SK-N-SH treated with all-trans-retinoic acid at 6 μM for 48 hours (cell line): ENCODE data around the gene ZNF831.

Experiments
- ATAC-seq: fragments of 200-7000 bp; cut with Tn5 transposase; 3 replicates; pipeline ENCODE4 v1.9.1; 2020; ENCODE audit warnings: mild to moderate bottlenecking, moderate library complexity
- ARNTL ChIP-seq: fragments of 450-650 bp; formaldehyde crosslinking; IDR thresholded peaks from 2 replicates; pipeline ENCODE4 v1.5.0; 2020; ENCODE audit warnings: low read depth, mild to moderate bottlenecking, moderate library complexity, borderline replicate concordance
- BACH2 ChIP-seq: fragments of 250-450 bp; sonication (Bioruptor Pico); IDR thresholded peaks from 2 replicates; pipeline ENCODE4 v1.9.0; 2021; ENCODE audit warnings: mild to moderate bottlenecking, borderline replicate concordance
- CREB5 ChIP-seq: fragments of 250-450 bp; sonication (Bioruptor Pico); IDR thresholded peaks from 2 replicates; pipeline ENCODE4 v1.5.1; 2020; ENCODE audit warnings: low read depth, mild to moderate bottlenecking, moderate library complexity
- CSDC2 ChIP-seq: fragments of 250-450 bp; sonication (Bioruptor Pico); IDR thresholded peaks from 2 replicates; pipeline ENCODE4 v1.5.0; 2020; ENCODE audit warnings: mild to moderate bottlenecking, moderate library complexity
- CSRNP3 ChIP-seq: fragments of 250-450 bp; sonication (Bioruptor Pico); IDR thresholded peaks from 2 replicates; pipeline ENCODE4 v1.5.1; 2021; ENCODE audit warnings: mild to moderate bottlenecking, moderate library complexity
- ESRRG ChIP-seq: fragments of 250-450 bp; sonication (Bioruptor Pico); IDR thresholded peaks from 2 replicates; pipeline ENCODE4 v1.6.1; 2021; ENCODE audit warnings: mild to moderate bottlenecking
- GLIS3 ChIP-seq: fragments of 250-450 bp; sonication (Bioruptor Pico); IDR thresholded peaks from 2 replicates; pipeline ENCODE4 v1.5.0; 2020; ENCODE audit warnings: mild to moderate bottlenecking, moderate library complexity
- ISL1 ChIP-seq: fragments of 250-450 bp; sonication (Bioruptor Pico); IDR thresholded peaks from 2 replicates; pipeline ENCODE4 v2.1.2; 2022; ENCODE audit warnings: mild to moderate bottlenecking, moderate library complexity
- OSR1 ChIP-seq: fragments of 250-450 bp; sonication (Bioruptor Pico); IDR thresholded peaks from 2 replicates; pipeline ENCODE4 v1.8.0; 2022; ENCODE audit warnings: moderate library complexity, mild to moderate bottlenecking, inconsistent platforms
- POU6F1 ChIP-seq: fragments of 250-450 bp; sonication (Bioruptor Pico); IDR thresholded peaks from 2 replicates; pipeline ENCODE4 v1.8.0; 2021; ENCODE audit warnings: low read depth, mild to moderate bottlenecking, moderate library complexity, borderline replicate concordance
- PPARA ChIP-seq: fragments of 250-450 bp; sonication (Bioruptor Pico); IDR thresholded peaks from 2 replicates; pipeline ENCODE4 v1.5.0; 2020; ENCODE audit warnings: mild to moderate bottlenecking, borderline replicate concordance
- RARB ChIP-seq: fragments of 250-450 bp; sonication (Bioruptor Pico); IDR thresholded peaks from 2 replicates; pipeline ENCODE4 v1.8.0; 2021; ENCODE audit warnings: mild to moderate bottlenecking, moderate library complexity
- SNAI2 ChIP-seq: fragments of 250-450 bp; sonication (Bioruptor Pico); IDR thresholded peaks from 2 replicates; pipeline ENCODE4 v1.5.0; 2020; ENCODE audit warnings: mild to moderate bottlenecking, moderate library complexity
- TCF4 ChIP-seq: fragments of 250-450 bp; sonication (Bioruptor Pico); IDR thresholded peaks from 2 replicates; pipeline ENCODE4 v1.8.0; 2021; ENCODE audit warnings: mild to moderate bottlenecking, moderate library complexity, borderline replicate concordance
- TOX ChIP-seq: fragments of 250-450 bp; sonication (Bioruptor Pico); IDR thresholded peaks from 2 replicates; pipeline ENCODE4 v1.8.0; 2021; ENCODE audit warnings: mild to moderate bottlenecking, moderate library complexity, borderline replicate concordance
- TSHZ2 ChIP-seq: fragments of 250-450 bp; sonication (Bioruptor Pico); IDR thresholded peaks from 2 replicates; pipeline ENCODE4 v1.5.0; 2020; ENCODE audit warnings: mild to moderate bottlenecking, moderate library complexity
- ZC3H10 ChIP-seq: fragments of 250-450 bp; sonication (Bioruptor Pico); IDR thresholded peaks from 2 replicates; pipeline ENCODE4 v1.5.1; 2021; ENCODE audit warnings: mild to moderate bottlenecking, moderate library complexity
- ZFP3 ChIP-seq: fragments of 250-450 bp; sonication (Bioruptor Pico); IDR thresholded peaks from 2 replicates; pipeline ENCODE4 v1.5.0; 2020; ENCODE audit warnings: mild to moderate bottlenecking, moderate library complexity
- ZFP30 ChIP-seq: fragments of 450-650 bp; formaldehyde crosslinking; IDR thresholded peaks from 2 replicates; pipeline ENCODE4 v1.5.0; 2022; ENCODE audit warnings: mild to moderate bottlenecking, moderate library complexity
- ZNF565 ChIP-seq: fragments of 450-650 bp; formaldehyde crosslinking; conservative IDR thresholded peaks from 2 replicates; pipeline ENCODE4 v1.5.0; 2020; ENCODE audit warnings: low read depth, mild to moderate bottlenecking, moderate library complexity
- ZNF70 ChIP-seq: fragments of 450-650 bp; formaldehyde crosslinking; IDR thresholded peaks from 2 replicates; pipeline ENCODE4 v1.5.0; 2020; ENCODE audit warnings: mild to moderate bottlenecking, moderate library complexity
- ZNF8 ChIP-seq: fragments of 450-650 bp; formaldehyde crosslinking; IDR thresholded peaks from 2 replicates; pipeline ENCODE4 v1.5.0; 2020; ENCODE audit warnings: mild to moderate bottlenecking, moderate library complexity

Gene ZNF831

GRCh38 chr20:59164686-59165391 is 1.2 kb downstream of the ZNF831 start:
- no peak for TF ChIP-seq PPARA (CRISPR knock-in tag)
- no peak for TF ChIP-seq POU6F1
- TF ChIP-seq TCF4 (CRISPR knock-in tag): no peak
- no peak for TF ChIP-seq OSR1 (CRISPR knock-in tag)
- no peak for TF ChIP-seq BACH2 (CRISPR knock-in tag)
- TF ChIP-seq ZFP30 (CRISPR knock-in tag): no peak
- TF ChIP-seq CSRNP3 (CRISPR knock-in tag): no peak
- TF ChIP-seq GLIS3 (CRISPR knock-in tag): no peak
- no peak for TF ChIP-seq CREB5 (CRISPR knock-in tag)
- TF ChIP-seq ZFP3 (CRISPR knock-in tag): no peak
- no peak for TF ChIP-seq ISL1 (CRISPR knock-in tag)
- no peak for TF ChIP-seq ZNF565
- no peak for TF ChIP-seq ESRRG (CRISPR knock-in tag)
- TF ChIP-seq ARNTL (CRISPR knock-in tag): no peak
- TF ChIP-seq ZNF8 (CRISPR knock-in tag): no peak
- no peak for TF ChIP-seq SNAI2 (CRISPR knock-in tag)
- TF ChIP-seq CSDC2 (CRISPR knock-in tag): no peak
- TF ChIP-seq ZC3H10 (CRISPR knock-in tag): no peak
- TF ChIP-seq ZNF70: no peak
- no peak for TF ChIP-seq RARB

GRCh38 chr20:59165396-59165795 is 1.8 kb downstream of the ZNF831 start:
- no peak for TF ChIP-seq TSHZ2 (CRISPR knock-in tag)
- no peak for TF ChIP-seq ESRRG (CRISPR knock-in tag)
- no peak for TF ChIP-seq RARB
- TF ChIP-seq ARNTL (CRISPR knock-in tag): no peak
- TF ChIP-seq TOX (CRISPR knock-in tag): no peak
- no peak for TF ChIP-seq ISL1 (CRISPR knock-in tag)
- TF ChIP-seq ZC3H10 (CRISPR knock-in tag): no peak
- ATAC-seq: no peak

More at GRCh38 chr20:59164686-59165391, 1.2 kb downstream of the ZNF831 start:
- ATAC-seq: no peak

GRCh38 chr20:59165891-59166709 is 2.5 kb downstream of the ZNF831 start:
- TF ChIP-seq ZNF8 (CRISPR knock-in tag) (no peak), ARNTL (CRISPR knock-in tag) (no peak), SNAI2 (CRISPR knock-in tag) (no peak), GLIS3 (CRISPR knock-in tag) (no peak), PPARA (CRISPR knock-in tag) (no peak), ZFP30 (CRISPR knock-in tag) (no peak), RARB (no peak), CREB5 (CRISPR knock-in tag) (no peak), TSHZ2 (CRISPR knock-in tag) (no peak)
- ATAC-seq: no peak
